SK-N-SH (cell line): ENCODE data around the gene LTBR. TPM values are rescaled to one million over a fixed set of nuclear protein-coding genes. Genes with fewer than 3 reads are reported as not detected.

ENCODE experiments used
- CTCF ChIA-PET: fragments of 300-600, 350-600 bp; formaldehyde crosslinking; extraction: SDS; loops from one replicate; lab custom pipeline; 2021; lab: Yijun Ruan, JAX
- POLR2A ChIA-PET: fragments of 350-600 bp; sonication (Branson Sonifier 250); formaldehyde crosslinking; extraction: SDS; loops from one replicate; lab custom pipeline; 2020; ENCODE audit warnings: antibody characterized with exemption, inconsistent platforms; lab: Yijun Ruan, JAX
- DNase-seq: peaks from one replicate; pipeline ENCODE4 v3.0.0; 2012
- H2AFZ ChIP-seq: fragments of 200-600 bp; sonication (generic); 2 replicates; pipeline ENCODE4 v1.8.1; 2016; ENCODE audit warnings: antibody characterized with exemption, mild to moderate bottlenecking, low read depth
- H3F3A ChIP-seq: fragments of 200-600 bp; sonication (generic); replicated peaks from 2 replicates; pipeline ENCODE3; 2016; ENCODE audit warnings: antibody characterized with exemption, mild to moderate bottlenecking; ENCODE audit not compliant: insufficient read depth
- H3K27ac ChIP-seq, 2 experiments: fragments of 200-500 bp in 1 of 2; fragments of 200-600 bp in 1 of 2; sonication (Bioruptor generic) in 1 of 2; sonication (generic), shearing (Covaris generic) in 1 of 2; 2 replicates each; pipeline versions ENCODE4 v1.5.1 to v1.6.1; 2014 to 2016; ENCODE audit warnings: low read depth in 2 of 2, inconsistent platforms in 1 of 2, low read length in 1 of 2, mild to moderate bottlenecking in 1 of 2, mixed read lengths in 1 of 2
- H3K27me3 ChIP-seq: fragments of 200-600 bp; sonication (generic), shearing (Covaris generic); 2 replicates; pipeline ENCODE4 v1.6.1; 2016; ENCODE audit warnings: mixed run types; ENCODE audit not compliant: insufficient read depth
- H3K36me3 ChIP-seq, 2 experiments: fragments of 200-500 bp in 1 of 2; fragments of 200-600 bp in 1 of 2; sonication (Bioruptor generic) in 1 of 2; sonication (generic) in 1 of 2; replicated peaks in 1 of 2; 2 replicates each; pipeline versions ENCODE3 to v1.5.1; 2014 to 2016; ENCODE audit warnings: low read length in 1 of 2, mild to moderate bottlenecking in 1 of 2; ENCODE audit not compliant: insufficient read depth in 2 of 2, control insufficient read depth in 1 of 2
- H3K4me1 ChIP-seq, 2 experiments: fragments of 200-500 bp in 1 of 2; fragments of 200-600 bp in 1 of 2; sonication (Bioruptor generic) in 1 of 2; sonication (generic), shearing (Covaris generic) in 1 of 2; 2 replicates each; pipeline versions ENCODE4 v1.5.1 to v1.6.1; 2014 to 2016; ENCODE audit warnings: low read depth in 1 of 2, low read length in 1 of 2, mixed run types in 1 of 2; ENCODE audit not compliant: insufficient read depth in 2 of 2, control insufficient read depth in 1 of 2
- H3K4me2 ChIP-seq: fragments of 200-600 bp; sonication (generic), shearing (Covaris generic); 2 replicates; pipeline ENCODE4 v1.6.1; 2017; ENCODE audit warnings: mixed run types
- H3K4me3 ChIP-seq, 2 experiments: fragments of 200-500 bp in 1 of 2; fragments of 200-600 bp in 1 of 2; sonication (Bioruptor generic) in 1 of 2; sonication (generic), shearing (Covaris generic) in 1 of 2; 2 replicates each; pipeline versions ENCODE4 v1.5.1 to v1.8.1; 2014 to 2016; ENCODE audit warnings: low read depth in 2 of 2, inconsistent platforms in 1 of 2, low read length in 1 of 2, mild to moderate bottlenecking in 1 of 2, mixed read lengths in 1 of 2, moderate library complexity in 1 of 2
- H3K79me2 ChIP-seq: fragments of 200-600 bp; sonication (generic); 2 replicates; pipeline ENCODE4 v1.8.1; 2017; ENCODE audit warnings: mild to moderate bottlenecking; ENCODE audit not compliant: insufficient read depth
- H3K9ac ChIP-seq: fragments of 200-600 bp; sonication (generic); 2 replicates; pipeline ENCODE4 v1.6.1; 2017; ENCODE audit warnings: mixed run types
- H3K9me2 ChIP-seq: fragments of 200-600 bp; sonication (generic); 2 replicates; pipeline ENCODE4 v1.6.1; 2017; ENCODE audit warnings: mixed run types
- H3K9me3 ChIP-seq: fragments of 200-600 bp; sonication (generic); 2 replicates; pipeline ENCODE4 v1.6.1; 2017; ENCODE audit warnings: mixed run types, mild to moderate bottlenecking, moderate library complexity
- H4K20me1 ChIP-seq: fragments of 200-600 bp; sonication (generic); 2 replicates; pipeline ENCODE4 v1.6.1; 2017; ENCODE audit warnings: mild to moderate bottlenecking, mixed run types; ENCODE audit not compliant: insufficient read depth
- EP300 ChIP-seq, 2 experiments: IDR thresholded peaks; 2 replicates each; pipeline versions ENCODE4 v1.4.0 to v1.6.1; 2012; ENCODE audit warnings: borderline replicate concordance in 1 of 2, low read depth in 1 of 2, low read length in 1 of 2
- FOXJ3 ChIP-seq: sonication (generic); formaldehyde crosslinking; IDR thresholded peaks from 2 replicates; pipeline ENCODE4 v1.5.1; 2020; ENCODE audit warnings: mild to moderate bottlenecking, missing genetic modification reagents
- FOXM1 ChIP-seq: IDR thresholded peaks from 2 replicates; pipeline ENCODE4 v1.4.0; 2012; ENCODE audit warnings: low read depth, mild to moderate bottlenecking
- GATA2 ChIP-seq: sonication (generic); formaldehyde crosslinking; IDR thresholded peaks from 2 replicates; pipeline ENCODE4 v1.5.0; 2020; ENCODE audit warnings: mild to moderate bottlenecking, missing genetic modification reagents
- MXI1 ChIP-seq: IDR thresholded peaks from 2 replicates; pipeline ENCODE4 v1.6.1; 2012; ENCODE audit warnings: mild to moderate bottlenecking, low read depth, low read length, improper control_type of control experiment
- NRF1 ChIP-seq: IDR thresholded peaks from 2 replicates; pipeline ENCODE4 v1.6.1; 2012; ENCODE audit warnings: low read depth, mild to moderate bottlenecking, low read length
- POLR2AphosphoS5 ChIP-seq: IDR thresholded peaks from 2 replicates; pipeline ENCODE4 v1.6.1; 2012; ENCODE audit warnings: low read depth, low read length
- RCOR1 ChIP-seq: fragments of 150-350 bp; IDR thresholded peaks from 2 replicates; pipeline ENCODE4 v1.6.1; 2017; ENCODE audit warnings: antibody characterized with exemption, low read length
- RXRA ChIP-seq: IDR thresholded peaks from 2 replicates; pipeline ENCODE4 v1.4.0; 2012; ENCODE audit warnings: low read depth, mild to moderate bottlenecking, borderline replicate concordance
- TAF1 ChIP-seq: IDR thresholded peaks from 2 replicates; pipeline ENCODE4 v1.6.1; 2012; ENCODE audit warnings: low read depth, mild to moderate bottlenecking, low read length, moderate library complexity, borderline replicate concordance
- TCF12 ChIP-seq: IDR thresholded peaks from 2 replicates; pipeline ENCODE4 v1.4.0; 2012
- TEAD4 ChIP-seq: IDR thresholded peaks from 2 replicates; pipeline ENCODE4 v1.4.0; 2012; ENCODE audit warnings: mild to moderate bottlenecking, borderline replicate concordance; ENCODE audit not compliant: insufficient read depth
- WGBS: methylation state at CpG from one replicate; pipeline ENCODE4 v1.1.6; 2017; ENCODE audit warnings: low lambda C conversion rate; 5-methylcytosine and 5-hydroxymethylcytosine counted together
- polyA plus RNA-seq, 3 experiments: library from polyadenylated mRNA; depleted of rRNA; stranded (reverse); fragments of >200 nt; gene quantifications; 2 replicates each; pipeline ENCODE4 v1.2.3, GENCODE V29; 2012
- TF ChIP-seq, protein P1 (sequence below): IDR thresholded peaks from 2 replicates; pipeline ENCODE4 v1.6.1; 2012; ENCODE audit warnings: mild to moderate bottlenecking, low read depth, low read length, moderate library complexity
- TF ChIP-seq, protein P2 (sequence below): fragments of 150-350 bp; IDR thresholded peaks from 2 replicates; pipeline ENCODE4 v1.6.1; 2017; ENCODE audit warnings: antibody characterized with exemption, low read length, low read depth, borderline replicate concordance

Gene LTBR
- polyA plus RNA-seq, 1 of the 3 experiments (the other 2 are of a cell fraction), result 0.12 TPM

DNA sequence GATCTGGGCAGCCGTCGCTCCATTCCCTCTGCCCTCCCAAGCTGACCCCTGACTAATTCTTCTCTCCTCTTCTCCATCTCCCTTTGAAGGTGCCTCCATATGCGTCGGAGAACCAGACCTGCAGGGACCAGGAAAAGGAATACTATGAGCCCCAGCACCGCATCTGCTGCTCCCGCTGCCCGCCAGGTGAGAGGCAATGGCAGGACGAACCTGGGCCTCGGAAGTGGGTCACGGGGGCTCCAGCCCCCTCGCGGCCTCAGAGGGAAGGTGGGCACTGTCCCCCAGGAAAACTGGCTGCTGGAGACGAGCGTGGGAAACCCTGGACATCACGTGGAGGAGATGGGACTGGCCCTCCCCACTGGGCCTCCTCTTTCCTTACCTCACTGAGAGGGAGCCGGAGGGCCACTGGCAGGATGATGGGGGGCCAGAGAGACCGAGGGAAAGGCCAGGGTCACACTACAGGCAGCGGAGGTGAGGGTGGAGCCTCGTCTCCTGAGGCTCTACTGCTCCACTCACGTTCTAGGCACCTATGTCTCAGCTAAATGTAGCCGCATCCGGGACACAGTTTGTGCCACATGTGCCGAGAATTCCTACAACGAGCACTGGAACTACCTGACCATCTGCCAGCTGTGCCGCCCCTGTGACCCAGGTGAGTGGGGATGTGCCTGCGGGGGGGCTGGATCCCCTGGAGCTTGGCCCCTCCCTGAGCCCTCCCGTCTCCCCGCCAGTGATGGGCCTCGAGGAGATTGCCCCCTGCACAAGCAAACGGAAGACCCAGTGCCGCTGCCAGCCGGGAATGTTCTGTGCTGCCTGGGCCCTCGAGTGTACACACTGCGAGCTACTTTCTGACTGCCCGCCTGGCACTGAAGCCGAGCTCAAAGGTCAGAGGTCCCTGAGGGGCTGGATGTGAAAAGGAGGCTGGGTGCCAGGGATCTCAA lies 806 bp downstream of the LTBR start:
- Histone ChIP-seq H3K4me2 (no peak overlapping the region), H3K79me2 (no peaks in the 10 kb centered on the region), H2AFZ (no peak overlapping the region), H3K27ac (no peak overlapping the region), H3K9me2 (no peaks in the 10 kb centered on the region), H3F3A (no peaks in the 10 kb centered on the region), H3K27me3 (no peaks in the 10 kb centered on the region), H3K36me3 (no peaks in the 10 kb centered on the region), H4K20me1 (no peaks in the 10 kb centered on the region), H3K9me3 (no peaks in the 10 kb centered on the region), H3K4me3 (no peak overlapping the region), H3K4me1 (no peaks in the 10 kb centered on the region), H3K9ac (no peak overlapping the region)
- ChIA-PET POLR2A (no interaction called here), CTCF (interaction anchor here (1.2 kb wide), 1 partner anchor 20 kb away, joined by 4 read pairs; no protein-coding TSS in a partner anchor)
- DNase-seq, result no peak
- WGBS, result 78% methylated on average over 20 of the region's 36 CpGs
- TF ChIP-seq, protein P1, sequence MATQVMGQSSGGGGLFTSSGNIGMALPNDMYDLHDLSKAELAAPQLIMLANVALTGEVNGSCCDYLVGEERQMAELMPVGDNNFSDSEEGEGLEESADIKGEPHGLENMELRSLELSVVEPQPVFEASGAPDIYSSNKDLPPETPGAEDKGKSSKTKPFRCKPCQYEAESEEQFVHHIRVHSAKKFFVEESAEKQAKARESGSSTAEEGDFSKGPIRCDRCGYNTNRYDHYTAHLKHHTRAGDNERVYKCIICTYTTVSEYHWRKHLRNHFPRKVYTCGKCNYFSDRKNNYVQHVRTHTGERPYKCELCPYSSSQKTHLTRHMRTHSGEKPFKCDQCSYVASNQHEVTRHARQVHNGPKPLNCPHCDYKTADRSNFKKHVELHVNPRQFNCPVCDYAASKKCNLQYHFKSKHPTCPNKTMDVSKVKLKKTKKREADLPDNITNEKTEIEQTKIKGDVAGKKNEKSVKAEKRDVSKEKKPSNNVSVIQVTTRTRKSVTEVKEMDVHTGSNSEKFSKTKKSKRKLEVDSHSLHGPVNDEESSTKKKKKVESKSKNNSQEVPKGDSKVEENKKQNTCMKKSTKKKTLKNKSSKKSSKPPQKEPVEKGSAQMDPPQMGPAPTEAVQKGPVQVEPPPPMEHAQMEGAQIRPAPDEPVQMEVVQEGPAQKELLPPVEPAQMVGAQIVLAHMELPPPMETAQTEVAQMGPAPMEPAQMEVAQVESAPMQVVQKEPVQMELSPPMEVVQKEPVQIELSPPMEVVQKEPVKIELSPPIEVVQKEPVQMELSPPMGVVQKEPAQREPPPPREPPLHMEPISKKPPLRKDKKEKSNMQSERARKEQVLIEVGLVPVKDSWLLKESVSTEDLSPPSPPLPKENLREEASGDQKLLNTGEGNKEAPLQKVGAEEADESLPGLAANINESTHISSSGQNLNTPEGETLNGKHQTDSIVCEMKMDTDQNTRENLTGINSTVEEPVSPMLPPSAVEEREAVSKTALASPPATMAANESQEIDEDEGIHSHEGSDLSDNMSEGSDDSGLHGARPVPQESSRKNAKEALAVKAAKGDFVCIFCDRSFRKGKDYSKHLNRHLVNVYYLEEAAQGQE, result no peak
- TF ChIP-seq TEAD4, result no peak
- no peak for TF ChIP-seq RXRA
- TF ChIP-seq RCOR1, result no peak
- no peak for TF ChIP-seq TCF12
- TF ChIP-seq EP300 (IDR thresholded peaks at IDR 0.05; ENCODE audit: borderline replicate concordance in 1 of 2, low read depth in 1 of 2, low read length in 1 of 2), result no peak
- TF ChIP-seq, protein P2, sequence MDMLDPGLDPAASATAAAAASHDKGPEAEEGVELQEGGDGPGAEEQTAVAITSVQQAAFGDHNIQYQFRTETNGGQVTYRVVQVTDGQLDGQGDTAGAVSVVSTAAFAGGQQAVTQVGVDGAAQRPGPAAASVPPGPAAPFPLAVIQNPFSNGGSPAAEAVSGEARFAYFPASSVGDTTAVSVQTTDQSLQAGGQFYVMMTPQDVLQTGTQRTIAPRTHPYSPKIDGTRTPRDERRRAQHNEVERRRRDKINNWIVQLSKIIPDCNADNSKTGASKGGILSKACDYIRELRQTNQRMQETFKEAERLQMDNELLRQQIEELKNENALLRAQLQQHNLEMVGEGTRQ, result no peak
- TF ChIP-seq GATA2 (CRISPR knock-in tag), result no peak

DNA sequence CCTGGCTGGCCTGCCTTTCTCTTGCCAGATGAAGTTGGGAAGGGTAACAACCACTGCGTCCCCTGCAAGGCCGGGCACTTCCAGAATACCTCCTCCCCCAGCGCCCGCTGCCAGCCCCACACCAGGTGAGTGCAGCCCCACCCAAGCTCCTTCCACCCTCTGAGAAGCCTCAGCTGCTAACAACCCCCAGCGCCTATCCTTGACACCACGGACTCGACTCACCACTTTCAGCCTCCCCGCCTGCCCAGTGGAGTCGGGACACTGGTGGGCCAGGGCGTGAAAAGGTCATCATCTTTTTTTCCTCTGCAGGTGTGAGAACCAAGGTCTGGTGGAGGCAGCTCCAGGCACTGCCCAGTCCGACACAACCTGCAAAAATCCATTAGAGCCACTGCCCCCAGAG lies 2.1 kb downstream of the LTBR start:
- no peaks in the 10 kb centered on the region for H3K9me2 ChIP-seq
- no peak for DNase-seq
- no peaks in the 10 kb centered on the region for H3K4me1 ChIP-seq
- no peak overlapping the region for H3K9ac ChIP-seq
- no peak overlapping the region for H3K4me2 ChIP-seq
- H3K27me3 ChIP-seq, result no peaks in the 10 kb centered on the region
- POLR2A ChIA-PET, result no interaction called here
- no peak overlapping the region for H3K27ac ChIP-seq
- no peak overlapping the region for H2AFZ ChIP-seq
- H3K36me3 ChIP-seq, result no peaks in the 10 kb centered on the region
- no peak overlapping the region for H3K4me3 ChIP-seq
- H4K20me1 ChIP-seq, result no peaks in the 10 kb centered on the region
- no peaks in the 10 kb centered on the region for H3K79me2 ChIP-seq
- WGBS, result 76% methylated on average over 5 of the region's 11 CpGs
- no peaks in the 10 kb centered on the region for H3F3A ChIP-seq
- TF ChIP-seq FOXM1 (no peak), NRF1 (no peak), POLR2AphosphoS5 (no peak), TAF1 (no peak), FOXJ3 (no peak), RXRA (no peak), TEAD4 (no peak), MXI1 (no peak)
- TF ChIP-seq, protein P2, result no peak
- CTCF ChIA-PET, result interaction anchor here (1.2 kb wide), 1 partner anchor 18 kb away, joined by 4 read pairs; no protein-coding TSS in a partner anchor
- H3K9me3 ChIP-seq, result no peaks in the 10 kb centered on the region
